Non-pigmented ciliary epithelial cell (primary cell): Measurements from ENCODE around the gene NMNAT1.
"Not testable (repeated sequence)": the region's sequence is repeated elsewhere in the genome, so short reads cannot be mapped to it uniquely, and the experiment has no call there.

Experiments used
- DNase-seq: peaks from one replicate; pipeline ENCODE4 v3.0.0-alpha.2; 2010; ENCODE audit warnings: low read depth

The NMNAT1 gene

DNA sequence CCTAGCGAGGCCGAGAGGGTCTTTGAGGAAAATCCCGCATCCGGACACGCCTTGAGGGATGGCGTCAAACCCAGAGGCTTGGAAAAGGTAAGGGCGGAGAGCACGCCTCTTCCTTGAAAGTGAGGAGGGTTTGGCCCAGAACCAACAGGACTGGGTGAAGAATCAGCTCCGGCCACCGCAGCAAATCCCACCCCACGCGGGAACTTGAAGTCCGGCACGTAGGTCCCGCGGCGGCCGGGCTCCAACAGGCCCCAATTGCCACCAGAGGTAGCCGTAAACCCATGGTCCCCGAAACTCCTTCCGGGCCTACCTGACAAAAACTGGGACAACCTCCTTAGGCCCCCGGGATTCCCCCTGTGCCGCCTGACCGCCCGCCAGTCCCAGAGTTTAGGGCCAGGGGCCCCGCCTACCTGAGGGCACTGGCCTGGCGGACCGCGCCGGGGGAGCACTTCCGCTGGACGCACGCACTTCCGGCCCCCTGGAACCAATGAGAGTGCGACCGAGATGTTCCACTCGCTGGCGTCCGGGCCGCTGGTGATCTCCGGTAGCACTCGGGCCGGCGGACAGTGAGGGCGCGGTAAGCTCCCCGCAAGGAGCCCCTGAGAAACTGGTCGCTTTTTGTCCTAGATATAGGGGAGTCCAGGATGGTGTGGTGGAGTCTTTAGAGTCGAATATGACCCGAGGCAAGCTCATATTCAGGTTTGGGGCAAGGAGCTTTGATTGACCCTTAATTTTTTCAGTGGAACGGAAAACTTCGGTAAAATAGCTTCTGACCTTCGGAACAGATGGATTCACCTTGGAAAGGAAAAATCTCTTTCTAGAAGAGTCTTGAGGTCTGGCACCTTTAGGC, at the start of gene NMNAT1, which contains the start of gene LZIC:
NMNAT1 (plus strand) TSS at position 537 of the 850 bp plus-strand sequence. CDS start 28,599 bp downstream, outside the sequence.
LZIC (minus strand) TSS at position 453 of the 850 bp plus-strand sequence. CDS start 6,772 bp downstream, outside the sequence.
- DNase-seq = peak; percentile 69

DNA sequence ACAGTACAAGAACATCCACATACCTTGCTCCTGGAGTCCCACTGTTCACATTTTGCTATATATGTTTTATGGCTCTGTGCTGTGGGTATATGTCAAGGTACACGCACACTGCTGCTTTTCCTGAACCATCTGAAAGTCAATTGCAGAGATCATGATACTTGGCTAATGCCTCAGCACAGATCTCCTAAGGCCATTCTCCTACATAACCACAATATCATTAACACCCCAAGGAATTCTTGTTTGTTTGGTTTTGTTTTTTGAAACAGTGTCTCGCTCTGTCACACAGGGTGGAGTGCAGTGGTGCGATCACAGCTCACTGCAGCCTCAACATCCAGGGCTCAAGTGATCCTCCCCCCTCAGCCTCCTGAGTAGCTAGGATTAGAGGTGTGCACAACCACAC, 49.2 kb upstream of the NMNAT1 start:
- DNase-seq = no peak

DNA sequence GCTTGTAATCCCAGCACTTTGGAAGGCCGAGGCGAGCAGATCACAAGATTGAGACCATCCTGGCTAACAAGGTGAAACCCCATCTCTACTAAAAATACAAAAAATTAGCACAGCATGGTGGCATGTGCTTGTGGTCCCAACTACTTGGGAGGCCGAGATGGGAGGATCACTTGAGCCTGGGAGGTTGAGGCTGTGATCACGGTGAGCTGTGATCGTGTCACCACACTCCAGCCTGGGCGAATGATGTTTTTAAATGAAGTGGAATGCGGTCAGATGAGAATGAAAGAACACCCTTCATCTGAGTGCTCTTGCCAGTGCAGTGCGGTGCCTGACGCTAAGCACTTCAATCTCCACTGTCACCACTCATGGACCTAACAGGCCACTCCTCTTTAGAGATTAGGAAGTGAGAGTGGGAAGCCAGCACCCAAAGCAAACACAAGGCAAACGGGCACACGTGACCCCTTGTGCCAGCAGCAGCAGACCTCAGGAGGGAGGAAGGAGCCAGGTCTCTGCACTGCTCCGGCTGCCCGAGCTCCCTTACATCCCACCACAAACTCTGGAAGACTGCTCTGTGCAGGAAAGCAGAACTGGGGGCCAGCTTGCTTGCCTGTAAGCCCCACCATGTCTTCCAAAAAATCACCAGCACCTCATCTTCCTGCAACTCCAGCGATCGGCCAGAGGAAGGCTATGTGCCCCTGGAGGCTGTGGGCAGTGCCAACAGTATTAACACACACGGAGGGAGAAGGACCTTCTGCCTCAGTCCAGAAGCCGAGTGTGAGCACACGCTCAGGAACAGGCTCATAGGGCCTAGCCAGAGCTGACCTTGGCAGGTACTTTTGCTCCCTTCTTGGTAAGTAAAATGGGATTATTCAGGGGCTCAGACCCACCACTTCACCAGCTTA, 42.9 kb upstream of the NMNAT1 start:
- no peak for DNase-seq

DNA sequence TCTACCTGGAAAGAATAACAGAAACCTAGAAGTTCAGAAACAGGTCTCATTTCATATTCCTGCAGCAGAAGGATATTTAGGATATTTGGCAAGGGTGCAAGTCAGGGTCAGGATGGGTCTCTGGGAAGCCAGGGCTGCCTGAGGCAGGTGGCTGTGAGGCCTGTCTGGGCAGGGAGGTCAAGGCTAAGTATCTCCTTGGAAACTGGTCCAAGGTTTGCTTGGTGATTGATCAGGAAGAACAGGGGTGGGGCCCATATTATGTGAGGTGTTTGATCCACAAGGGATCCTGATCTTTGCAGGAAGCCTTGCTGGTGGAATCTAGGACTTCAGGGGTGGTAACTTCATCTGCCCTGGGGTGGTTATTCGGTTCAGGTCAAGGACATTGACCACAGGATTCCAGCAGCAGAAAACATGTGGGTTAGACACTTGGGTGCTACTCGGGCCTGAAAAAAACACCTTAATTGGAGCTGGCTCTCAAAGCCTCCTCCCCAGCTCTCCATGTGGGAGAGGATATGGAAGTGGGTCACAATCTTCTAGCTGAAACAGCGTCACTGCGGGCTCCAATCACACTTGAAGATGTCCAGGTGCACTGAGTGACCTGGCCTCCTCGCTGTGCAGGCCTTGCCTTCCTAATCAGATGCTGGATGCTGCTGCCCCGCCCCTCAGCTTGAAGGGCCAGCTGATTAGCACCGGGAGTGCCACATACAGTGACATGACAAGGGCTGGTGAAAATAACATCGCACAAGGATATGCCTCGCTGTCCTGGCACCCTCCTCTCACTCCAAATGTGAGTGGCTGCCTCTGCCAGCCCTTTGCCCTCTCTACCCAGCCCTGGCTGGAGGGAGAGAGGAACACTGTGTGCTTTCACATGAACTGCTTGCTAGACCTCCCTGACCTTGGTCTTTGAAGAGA, 41.9 kb upstream of the NMNAT1 start:
- DNase-seq = no peak

DNA sequence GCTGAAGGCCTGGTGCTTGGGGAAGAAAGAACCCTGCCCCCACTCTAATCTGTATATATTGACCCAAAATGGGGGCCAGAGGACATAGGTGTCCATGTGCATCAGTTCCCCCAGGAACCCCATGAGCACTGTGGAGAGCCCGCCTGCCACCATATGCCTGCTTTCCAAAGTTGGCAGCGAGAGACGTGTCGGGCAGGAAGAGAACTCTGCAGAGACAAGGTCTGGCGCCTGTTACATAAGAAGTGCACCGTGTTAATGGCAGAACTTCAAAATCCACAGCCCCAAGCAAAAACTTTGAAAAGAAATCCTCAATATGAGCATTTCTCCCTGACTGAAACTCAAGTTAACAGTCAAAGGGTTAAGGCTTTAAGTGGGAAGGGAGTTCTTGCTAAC, 41.2 kb upstream of the NMNAT1 start:
- no peak for DNase-seq

DNA sequence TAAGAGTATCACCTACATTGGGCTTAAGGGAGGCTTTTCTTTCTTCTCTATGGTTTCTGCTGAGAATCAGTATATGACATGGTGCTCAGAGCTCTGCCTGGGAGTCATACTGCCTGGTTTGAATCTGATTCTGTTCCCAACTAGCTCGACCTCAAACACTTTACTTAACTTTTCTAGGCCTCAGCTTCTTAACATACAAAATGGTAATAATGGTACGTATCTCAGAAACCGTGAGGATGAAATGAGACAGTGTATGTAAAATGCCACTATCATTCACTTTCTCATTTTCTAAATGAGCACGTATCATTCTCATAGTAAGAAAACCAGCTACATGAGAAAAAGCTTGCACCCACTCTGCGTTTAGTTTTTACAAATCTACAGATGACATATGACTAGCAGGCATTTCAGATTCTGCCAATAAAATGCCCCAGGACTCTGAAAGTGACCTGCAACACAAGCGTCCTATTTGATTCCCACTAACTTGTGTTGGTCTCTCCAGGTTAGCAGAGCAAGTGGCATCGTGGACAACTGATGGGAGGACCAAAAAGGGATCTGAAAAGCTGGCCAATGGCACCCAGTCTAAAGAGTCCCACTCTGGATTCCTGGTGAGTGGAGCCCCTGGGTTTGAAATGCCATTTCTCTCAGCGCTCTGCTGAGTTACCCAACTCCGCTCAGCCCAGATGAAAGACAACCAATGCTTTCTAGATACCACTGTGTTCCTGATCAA, 39.3 kb upstream of the NMNAT1 start:
- no peak for DNase-seq

DNA sequence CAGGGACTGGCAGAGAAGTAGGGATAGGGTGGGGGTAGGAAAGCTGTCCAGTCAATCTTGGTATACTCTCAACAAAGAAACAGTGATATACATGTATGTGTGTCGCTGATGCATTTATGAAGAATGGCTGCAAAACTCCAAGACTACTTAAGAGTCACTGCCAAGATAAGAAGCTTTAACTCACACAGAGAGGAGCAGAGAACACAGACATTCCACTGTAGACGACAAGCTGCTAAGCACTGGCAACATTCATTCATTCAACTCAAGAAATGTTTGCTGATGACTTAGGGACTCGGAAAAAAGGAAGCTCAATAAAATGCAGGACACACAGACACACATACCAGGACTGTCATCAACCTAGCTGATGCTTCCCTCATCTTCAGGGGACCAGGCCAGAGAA, 38.7 kb upstream of the NMNAT1 start:
- peak; percentile 32 for DNase-seq

DNA sequence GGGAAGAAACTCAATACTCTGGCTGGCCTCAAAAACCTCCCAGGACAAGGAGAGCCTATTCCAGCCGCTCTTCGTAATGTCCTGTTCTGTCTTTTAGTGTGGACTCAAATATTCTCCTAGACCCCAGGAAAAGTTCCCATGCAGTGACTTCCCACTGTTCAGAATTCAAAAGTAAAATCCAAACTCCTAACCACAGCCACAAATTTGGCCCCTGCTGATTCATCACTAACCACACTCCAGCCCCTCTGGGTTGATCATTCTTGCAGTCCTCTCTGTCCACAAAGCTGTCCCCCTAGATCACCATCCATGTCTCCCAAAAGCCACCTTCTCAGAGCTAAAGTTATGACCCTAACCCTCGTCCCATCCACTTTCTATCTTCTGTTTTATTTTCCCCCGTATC, 38.3 kb upstream of the NMNAT1 start:
- DNase-seq = no peak

DNA sequence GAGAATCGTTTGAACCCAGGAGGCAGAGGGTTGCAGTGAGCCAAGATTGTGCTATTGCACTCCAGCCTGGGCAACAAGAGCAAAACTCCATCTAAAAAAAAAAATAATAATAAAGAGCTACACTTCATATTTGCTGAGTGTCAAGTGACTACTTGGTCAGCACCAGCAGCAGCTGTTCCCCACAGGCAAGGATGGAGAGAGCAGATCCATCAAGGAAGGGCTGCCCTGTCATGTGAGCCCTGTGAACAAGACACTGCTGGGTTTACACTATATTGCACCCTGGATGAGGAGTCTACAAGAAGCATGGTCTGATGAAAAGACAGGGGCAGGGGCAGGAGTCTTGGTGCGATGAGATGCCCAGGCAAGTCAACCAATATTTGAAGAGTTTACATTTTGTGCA, 36.8 kb upstream of the NMNAT1 start:
- no peak for DNase-seq

DNA sequence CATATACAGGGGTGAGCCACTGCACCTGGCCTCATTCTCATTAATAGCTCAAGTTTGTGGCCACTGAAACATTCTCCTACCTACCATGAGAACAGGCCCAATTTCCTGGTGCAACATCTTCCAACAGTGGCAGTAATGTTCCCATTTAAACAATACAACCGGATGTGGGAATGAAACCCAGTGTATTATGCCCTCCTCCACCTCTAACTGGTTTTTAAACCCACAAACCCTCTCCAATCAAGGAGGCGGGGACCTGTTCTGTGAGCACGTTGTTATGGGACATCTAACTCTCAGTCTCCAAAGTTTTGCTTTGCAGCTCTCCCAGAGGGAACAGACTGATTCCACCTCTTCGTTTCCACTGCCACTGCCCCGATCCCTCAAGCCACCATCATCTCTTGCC, 35.8 kb upstream of the NMNAT1 start:
- DNase-seq = no peak

DNA sequence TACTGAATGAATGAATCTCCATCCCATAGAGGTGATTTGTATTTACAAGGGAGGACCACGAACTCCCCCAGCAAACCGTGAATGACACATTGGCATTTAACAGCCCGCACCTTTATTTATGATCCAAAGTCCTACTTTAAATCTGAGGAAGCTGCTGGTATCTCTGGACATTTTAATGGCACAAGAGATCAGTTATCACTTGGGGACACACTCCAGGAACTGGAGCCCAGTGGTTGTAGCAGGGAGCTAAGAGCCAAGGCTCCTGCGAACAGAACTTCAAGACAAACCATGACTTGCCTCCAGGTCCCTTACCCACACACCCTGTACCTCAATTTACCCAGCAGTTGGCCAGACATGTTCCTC, 34.4 kb upstream of the NMNAT1 start:
- no peak for DNase-seq

DNA sequence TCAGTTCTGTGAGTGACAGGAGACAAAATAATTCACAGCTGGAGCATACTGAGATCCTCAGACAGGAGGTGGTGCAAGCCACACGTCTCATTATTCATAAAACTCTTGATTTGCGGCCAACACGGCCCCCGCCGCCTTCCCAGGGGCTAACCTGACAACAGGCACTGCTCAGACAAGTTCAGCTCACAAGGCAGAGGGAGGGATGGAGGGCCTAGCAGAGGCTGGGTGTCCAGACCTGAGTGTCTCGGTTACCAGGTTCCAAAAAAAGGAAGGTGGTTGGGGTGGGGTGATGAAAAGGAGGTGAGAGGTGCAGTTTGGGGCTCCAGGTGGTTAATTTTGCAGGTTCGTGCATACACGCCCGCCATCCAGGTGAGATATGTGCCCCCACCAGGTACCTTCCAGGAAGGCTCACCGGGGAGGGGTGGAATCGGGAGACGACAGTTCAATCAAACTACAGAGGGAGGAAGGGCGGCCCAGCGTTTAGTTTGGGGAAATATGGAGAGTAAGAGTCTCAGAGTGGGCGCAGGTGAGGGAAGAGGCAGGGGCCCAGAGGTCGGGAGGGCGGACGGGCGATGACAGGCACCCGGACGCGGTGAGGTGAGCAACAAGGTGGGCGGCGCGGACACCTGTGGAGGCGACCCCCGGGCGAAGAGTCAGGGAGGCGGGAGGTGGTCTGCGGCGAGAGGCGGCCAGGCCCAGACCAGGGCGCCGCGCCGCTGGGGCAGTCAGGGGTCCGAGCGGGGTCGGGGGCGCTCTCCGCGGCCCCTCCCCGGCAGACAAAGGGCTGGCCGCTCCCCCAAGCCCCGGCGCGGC, 33.8 kb upstream of the NMNAT1 start:
- DNase-seq = no peak

DNA sequence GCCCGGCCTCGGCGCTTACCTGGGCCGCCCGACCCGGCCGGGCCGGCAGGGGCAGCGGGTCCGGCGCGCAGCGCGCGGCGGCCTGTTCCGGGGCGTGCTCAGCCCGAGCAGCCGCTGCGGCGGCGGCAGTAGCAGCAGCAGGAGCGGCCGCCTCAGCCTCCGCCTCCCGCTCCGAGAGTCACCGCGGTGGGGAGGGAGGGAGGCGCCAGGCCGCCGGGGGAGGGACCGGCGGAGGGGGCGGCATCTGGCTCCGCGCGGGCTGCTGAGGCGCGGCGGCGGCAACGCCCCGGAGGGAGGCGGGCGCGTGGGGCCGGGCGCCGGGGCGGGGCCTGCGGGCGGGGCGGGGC, 33.2 kb upstream of the NMNAT1 start, which contains the start of gene CTNNBIP1:
CTNNBIP1 (minus strand) TSS at position 194 of the 347 bp plus-strand sequence. CDS start 38,205 bp downstream, outside the sequence.
- DNase-seq = no peak

DNA sequence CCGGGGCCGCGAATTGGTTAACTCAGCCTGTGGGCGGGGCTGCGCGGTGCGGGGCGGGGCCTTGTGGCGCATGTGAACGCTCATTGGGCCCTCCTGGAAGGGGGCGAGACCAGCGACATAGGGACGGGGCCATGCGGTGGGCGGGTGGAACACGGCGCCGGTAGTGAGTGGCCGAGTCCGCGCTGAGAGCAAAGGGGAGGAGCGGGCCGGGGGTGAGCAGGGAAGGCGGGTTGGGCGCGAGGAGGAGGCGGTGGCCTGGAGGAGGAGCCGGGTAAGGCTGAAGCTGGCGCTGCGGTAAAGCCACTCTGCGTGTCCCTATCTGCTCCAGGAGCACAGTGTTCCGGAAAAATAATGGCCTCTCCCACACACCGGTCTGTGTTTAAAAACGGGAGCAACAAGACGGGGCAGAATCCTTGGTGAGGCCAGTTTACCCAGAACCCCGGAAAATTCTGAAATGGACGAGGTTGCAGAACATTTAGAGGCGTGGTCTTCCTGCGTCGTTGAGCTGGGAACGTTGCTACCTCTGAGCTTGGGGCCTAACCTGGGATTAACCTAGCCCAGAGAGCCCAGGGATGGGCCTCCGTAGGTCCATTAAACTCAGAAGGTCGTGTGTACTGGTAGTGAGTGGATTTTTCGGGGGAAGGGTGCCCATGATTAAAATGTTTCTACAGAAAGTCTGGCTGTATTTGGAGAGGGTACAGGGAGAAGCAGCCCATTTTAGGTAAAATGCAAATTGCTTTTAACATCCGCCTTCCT, 32.7 kb upstream of the NMNAT1 start:
- DNase-seq = peak; percentile 94

DNA sequence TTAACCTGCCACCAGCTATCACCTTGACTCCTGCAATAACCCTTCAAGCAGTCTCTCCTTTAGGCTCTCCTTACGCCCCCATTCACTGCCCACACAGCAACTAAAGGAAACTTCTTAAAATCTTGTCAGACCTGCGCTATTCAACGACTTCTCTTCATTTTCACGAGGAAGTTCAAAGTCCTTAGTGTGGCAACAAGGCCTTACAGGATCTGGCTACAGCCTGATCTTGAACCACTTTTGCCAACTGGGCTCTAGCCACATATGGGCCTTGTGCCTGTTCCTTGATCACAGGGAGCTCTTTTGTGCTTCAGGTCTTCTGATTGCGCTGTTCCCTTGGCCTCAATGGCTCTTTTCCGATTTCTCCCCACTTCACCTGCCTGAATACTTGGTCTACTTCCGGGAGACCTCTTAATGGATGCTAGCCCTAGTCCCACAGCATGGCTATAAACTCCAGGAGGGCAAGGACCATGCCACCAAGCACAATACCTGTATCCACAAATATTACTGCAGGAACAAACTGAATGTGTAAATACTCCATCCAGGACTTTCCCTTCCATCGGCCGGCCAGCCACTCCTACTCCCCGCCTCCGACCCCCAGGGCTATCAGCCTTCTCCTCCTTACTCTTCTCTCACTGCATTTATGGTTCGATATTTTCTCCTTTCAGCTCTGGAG, 30.9 kb upstream of the NMNAT1 start:
- no peak for DNase-seq

DNA sequence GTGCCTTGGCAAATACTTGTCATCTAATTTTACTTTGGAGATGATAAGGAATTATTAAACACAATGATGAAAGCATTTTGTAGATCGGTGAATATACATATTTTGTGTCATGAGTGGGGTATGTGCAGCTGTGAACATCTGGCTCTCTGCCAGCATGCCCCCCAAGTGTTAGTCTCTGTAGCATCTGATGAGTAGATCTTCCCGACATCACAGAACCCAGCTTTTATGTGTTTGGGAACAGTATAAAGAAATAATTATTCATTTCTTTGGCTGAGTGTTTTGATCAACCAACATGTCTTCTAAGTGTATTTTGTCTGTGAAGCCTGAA, 28.7 kb upstream of the NMNAT1 start:
- DNase-seq = no peak

DNA sequence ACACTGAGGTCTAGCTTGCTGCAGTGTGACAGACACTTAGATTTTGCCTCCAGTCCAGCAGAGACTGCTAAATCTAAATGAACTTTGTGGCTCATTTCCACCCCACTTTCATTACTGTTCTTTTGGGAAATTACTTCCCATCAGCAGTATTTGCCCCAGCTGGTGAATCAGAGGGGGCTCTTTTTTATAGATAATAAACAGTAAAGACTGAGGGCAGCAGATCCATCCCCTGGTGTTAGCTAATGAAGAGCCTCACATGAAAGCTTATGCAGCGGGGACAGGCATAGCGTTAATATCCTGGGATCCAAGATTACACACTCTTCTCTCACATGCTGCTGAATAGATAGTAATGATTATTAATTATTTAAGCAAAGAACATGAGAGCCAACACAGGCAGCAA, 26.8 kb upstream of the NMNAT1 start:
- DNase-seq = no peak

DNA sequence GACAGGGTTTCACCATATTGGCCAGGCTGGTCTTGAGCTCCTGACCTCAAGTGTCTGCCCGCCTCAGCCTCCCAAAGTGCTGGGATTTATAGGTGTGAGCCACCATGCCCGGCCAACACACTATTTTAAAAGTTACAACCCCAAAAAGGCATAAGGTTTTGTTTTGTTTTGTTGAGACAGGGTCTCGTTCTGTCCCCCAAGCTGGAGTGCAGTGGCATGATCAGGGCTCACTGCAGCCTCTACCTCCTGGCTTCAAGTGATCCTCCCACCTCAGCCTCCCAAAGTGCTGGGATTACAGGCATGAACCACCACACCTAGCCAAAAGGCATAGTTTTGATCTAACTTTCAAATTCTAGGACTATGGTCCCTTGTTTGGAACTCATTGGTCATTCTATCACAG, 25.8 kb upstream of the NMNAT1 start:
- DNase-seq = not testable (repeated sequence)

DNA sequence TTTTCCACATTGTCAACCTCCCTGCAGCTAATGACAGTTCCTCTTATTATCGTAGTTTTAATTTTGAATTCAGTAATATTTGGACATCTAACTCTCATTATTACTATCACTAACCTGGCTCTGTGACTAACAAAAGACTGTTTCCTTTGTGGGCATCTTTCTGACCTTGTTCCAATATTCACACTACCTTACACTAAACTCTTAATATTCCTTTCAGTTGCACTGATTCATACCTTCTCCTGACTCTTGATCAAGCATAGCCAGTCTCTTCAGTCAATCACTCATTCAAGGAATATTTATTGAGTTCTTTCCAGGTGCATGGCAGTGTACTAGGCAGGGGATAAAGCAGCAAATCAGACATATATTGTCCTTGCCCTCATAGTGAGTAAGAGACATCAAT, 25.4 kb upstream of the NMNAT1 start:
- DNase-seq = no peak
